HG03039 (cell line): ENCODE data around the gene PRKAA1.
"Not testable (repeated sequence)": the region's sequence is repeated elsewhere in the genome, so short reads cannot be mapped to it uniquely, and the experiment has no call there.

Source experiments
- ATAC-seq: cut with Tn5 transposase; IDR thresholded peaks from one replicate; pipeline ENCODE4 v1.9.1; 2021; ENCODE audit warnings: mild to moderate bottlenecking, moderate library complexity; ENCODE audit not compliant: unreplicated experiment

The PRKAA1 gene

DNA sequence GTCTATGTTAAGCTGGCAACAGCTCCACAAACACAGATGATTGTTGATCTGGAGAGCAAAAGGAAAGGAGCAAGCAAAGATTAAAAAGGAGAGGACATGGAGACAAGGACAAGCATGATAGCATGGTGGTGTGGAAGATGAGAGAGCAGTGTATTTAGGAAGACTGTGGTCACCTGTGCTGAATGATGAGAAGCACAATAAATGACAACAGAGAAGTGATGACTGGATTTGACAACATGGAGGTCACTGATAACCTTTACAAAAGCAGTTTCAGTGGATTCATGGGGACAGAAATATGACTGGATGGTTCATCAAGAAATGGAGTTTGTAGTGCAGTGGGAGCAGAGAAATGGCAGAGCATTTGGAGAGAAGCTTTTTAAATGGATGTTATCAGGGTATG lies 62.6 kb downstream of the PRKAA1 start:
- no peak for ATAC-seq

DNA sequence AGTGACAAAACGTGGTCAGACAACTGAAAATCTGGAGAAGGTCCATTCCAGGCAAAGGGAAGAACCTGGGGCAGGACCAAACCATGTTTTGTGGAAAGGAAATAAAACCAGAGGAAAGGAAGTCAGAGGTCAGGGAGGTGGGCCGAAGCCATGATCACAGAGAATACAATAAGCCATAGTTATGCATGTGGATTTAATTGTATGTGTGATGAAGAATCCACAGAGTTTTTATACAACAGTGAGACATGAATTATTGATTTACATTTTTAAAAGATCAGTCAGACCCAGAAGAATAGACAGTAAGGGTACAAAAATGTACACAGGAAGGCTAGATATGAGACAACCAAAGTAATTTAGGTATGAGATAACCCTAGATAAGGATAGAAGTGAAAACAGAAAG lies 63.2 kb downstream of the PRKAA1 start:
- ATAC-seq, result no peak

- no peak for ATAC-seq
Observed at GRCh38 chr5:40733879-40734563, 64.2 kb downstream of the PRKAA1 start.

DNA sequence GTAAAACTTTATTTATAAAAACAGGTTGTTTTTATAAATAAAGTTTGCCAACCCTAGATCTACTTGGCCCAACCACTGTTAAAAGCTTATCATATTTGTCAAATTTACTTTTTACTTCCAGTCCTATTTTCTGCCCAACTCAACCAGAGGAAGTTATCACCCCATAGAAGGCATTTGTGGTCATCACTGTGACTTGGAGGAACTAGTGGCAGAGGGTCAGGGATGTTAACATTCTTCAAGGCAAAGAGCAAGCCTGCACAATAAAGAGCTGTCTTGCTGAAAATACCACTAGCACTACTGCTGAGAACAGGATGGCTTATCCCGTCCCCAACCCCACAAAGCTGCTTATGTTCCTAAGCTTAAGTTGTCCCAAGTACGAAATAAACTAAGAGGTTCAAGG lies 64.7 kb downstream of the PRKAA1 start:
- no peak for ATAC-seq

GRCh38 chr5:40722497-40722911 lies 75.7 kb downstream of the PRKAA1 start:
- ATAC-seq, result not testable (repeated sequence)

- no peak for ATAC-seq
Observed at GRCh38 chr5:40720069-40720468, 78.1 kb downstream of the PRKAA1 start.

- no peak for ATAC-seq
Observed at GRCh38 chr5:40717281-40717680, 80.9 kb downstream of the PRKAA1 start.

GRCh38 chr5:40716590-40716989 lies 81.6 kb downstream of the PRKAA1 start:
- no peak for ATAC-seq

DNA sequence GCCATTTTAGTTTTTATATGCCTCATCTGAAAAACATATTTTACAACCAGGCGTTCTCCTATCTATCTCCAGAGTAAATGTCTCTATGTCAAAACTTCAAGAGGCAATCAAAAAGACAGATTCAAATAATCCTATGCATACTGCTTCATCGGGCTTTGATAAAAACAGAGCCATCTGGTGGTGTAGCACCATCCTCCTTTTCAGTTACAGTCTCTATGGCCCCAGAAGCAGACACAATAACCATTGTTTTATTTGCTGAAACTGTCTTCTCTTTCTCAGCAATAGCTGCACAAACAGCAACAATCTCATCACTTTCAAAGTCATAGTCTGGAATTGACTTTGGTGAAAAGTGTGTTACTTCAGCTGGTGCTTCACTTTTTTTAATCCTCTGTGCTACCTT lies 82.2 kb downstream of the PRKAA1 start:
- no peak for ATAC-seq

GRCh38 chr5:40714001-40714400 lies 84.2 kb downstream of the PRKAA1 start:
- ATAC-seq, result no peak

GRCh38 chr5:40710575-40710974 lies 87.6 kb downstream of the PRKAA1 start:
- not testable (repeated sequence) for ATAC-seq
